ENCODE results near the gene PAX6. TPM values are rescaled to one million over a fixed set of nuclear protein-coding genes. Genes with fewer than 3 reads are reported as not detected.

Gene PAX6
- total RNA-seq, 1 experiment from 2014 or later = 3.3 TPM

DNA sequence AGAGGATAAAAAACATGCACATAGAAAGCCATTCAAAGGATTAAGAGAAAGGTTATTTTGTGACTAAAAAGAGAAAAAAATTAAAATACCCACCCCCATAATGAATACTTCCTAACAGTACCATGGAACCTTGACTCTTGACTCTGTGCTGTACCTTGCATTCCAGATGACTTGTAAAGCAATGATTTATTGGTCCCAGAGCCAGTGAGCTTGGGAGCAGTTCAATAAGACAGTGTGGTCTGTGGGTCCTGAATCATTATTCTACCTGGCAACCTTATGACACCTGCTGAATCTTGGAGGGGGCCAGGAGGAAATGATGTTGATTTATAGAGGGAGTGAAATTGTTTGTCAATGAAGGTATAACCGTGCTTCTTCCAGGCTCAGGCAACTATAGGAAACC, 34.2 kb upstream of the PAX6 start:
- POLR2A ChIA-PET = no interaction called here
- CTCF ChIA-PET = interaction anchor here (0.7 to 1.5 kb wide), 2 partner anchors 26 to 113 kb away, joined by 4 to 5 read pairs; no protein-coding TSS in a partner anchor
- no peak for ATAC-seq
- H3K9me3 Mint-ChIP-seq = no peaks in the 10 kb centered on the region
- no peaks in the 10 kb centered on the region for H3K36me3 Mint-ChIP-seq
- H3K4me3 Mint-ChIP-seq = no peak overlapping the region
- no peak overlapping the region for H3K27ac Mint-ChIP-seq
- H3K4me1 Mint-ChIP-seq = peaks cover 21% of the 10 kb centered on the region
- no peak for DNase-seq (ENCODE audit: low spot score)
- no peak for TF ChIP-seq OVOL2 (CRISPR knock-in tag; IDR thresholded peaks at IDR 0.05; ENCODE audit: borderline replicate concordance)
- TF ChIP-seq SMAD4 (CRISPR knock-in tag; IDR thresholded peaks at IDR 0.05) = no peak
- H3K27me3 Mint-ChIP-seq (ENCODE audit: low read depth) = no peaks in the 10 kb centered on the region; the same call in 1 of the 2 replicates

DNA sequence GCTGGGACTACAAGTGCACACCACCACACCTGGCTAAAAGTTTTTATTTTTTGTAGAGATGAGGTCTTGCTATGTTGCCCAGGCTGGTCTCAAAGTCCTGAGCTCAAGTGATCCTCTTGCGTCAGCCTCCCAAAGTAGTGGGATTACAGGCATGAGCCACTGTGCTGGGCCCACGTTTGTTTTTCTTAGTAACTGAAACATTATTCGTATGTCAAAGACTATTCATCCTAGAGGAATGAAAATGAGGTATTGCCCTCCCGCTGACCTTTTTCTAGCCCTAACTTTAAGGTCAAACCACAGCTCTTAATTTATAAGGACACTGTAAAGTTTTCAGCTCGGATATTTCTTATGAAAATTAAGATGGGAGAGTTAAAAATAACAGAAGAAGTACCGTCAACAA, 33.2 kb upstream of the PAX6 start:
- Mint-ChIP-seq H3K4me1 (peaks cover 14% of the 10 kb centered on the region), H3K27me3 (ENCODE audit: low read depth) (peaks cover 3% of the 10 kb centered on the region; the same call in 1 of the 2 replicates), H3K4me3 (no peak overlapping the region), H3K9me3 (no peaks in the 10 kb centered on the region), H3K36me3 (no peaks in the 10 kb centered on the region), H3K27ac (no peak overlapping the region)
- TF ChIP-seq, protein P1, sequence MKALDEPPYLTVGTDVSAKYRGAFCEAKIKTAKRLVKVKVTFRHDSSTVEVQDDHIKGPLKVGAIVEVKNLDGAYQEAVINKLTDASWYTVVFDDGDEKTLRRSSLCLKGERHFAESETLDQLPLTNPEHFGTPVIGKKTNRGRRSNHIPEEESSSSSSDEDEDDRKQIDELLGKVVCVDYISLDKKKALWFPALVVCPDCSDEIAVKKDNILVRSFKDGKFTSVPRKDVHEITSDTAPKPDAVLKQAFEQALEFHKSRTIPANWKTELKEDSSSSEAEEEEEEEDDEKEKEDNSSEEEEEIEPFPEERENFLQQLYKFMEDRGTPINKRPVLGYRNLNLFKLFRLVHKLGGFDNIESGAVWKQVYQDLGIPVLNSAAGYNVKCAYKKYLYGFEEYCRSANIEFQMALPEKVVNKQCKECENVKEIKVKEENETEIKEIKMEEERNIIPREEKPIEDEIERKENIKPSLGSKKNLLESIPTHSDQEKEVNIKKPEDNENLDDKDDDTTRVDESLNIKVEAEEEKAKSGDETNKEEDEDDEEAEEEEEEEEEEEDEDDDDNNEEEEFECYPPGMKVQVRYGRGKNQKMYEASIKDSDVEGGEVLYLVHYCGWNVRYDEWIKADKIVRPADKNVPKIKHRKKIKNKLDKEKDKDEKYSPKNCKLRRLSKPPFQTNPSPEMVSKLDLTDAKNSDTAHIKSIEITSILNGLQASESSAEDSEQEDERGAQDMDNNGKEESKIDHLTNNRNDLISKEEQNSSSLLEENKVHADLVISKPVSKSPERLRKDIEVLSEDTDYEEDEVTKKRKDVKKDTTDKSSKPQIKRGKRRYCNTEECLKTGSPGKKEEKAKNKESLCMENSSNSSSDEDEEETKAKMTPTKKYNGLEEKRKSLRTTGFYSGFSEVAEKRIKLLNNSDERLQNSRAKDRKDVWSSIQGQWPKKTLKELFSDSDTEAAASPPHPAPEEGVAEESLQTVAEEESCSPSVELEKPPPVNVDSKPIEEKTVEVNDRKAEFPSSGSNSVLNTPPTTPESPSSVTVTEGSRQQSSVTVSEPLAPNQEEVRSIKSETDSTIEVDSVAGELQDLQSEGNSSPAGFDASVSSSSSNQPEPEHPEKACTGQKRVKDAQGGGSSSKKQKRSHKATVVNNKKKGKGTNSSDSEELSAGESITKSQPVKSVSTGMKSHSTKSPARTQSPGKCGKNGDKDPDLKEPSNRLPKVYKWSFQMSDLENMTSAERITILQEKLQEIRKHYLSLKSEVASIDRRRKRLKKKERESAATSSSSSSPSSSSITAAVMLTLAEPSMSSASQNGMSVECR (CRISPR knock-in tag; IDR thresholded peaks at IDR 0.05; ENCODE audit: borderline replicate concordance) = no peak
- TF ChIP-seq SMAD4 (CRISPR knock-in tag; IDR thresholded peaks at IDR 0.05) (no peak), FOXK1 (CRISPR knock-in tag; IDR thresholded peaks at IDR 0.05) (no peak), ESRRA (CRISPR knock-in tag; IDR thresholded peaks at IDR 0.05; ENCODE audit: borderline replicate concordance) (no peak), ZSCAN18 (CRISPR knock-in tag; IDR thresholded peaks at IDR 0.05) (no peak)
- TF ChIP-seq, protein P2, sequence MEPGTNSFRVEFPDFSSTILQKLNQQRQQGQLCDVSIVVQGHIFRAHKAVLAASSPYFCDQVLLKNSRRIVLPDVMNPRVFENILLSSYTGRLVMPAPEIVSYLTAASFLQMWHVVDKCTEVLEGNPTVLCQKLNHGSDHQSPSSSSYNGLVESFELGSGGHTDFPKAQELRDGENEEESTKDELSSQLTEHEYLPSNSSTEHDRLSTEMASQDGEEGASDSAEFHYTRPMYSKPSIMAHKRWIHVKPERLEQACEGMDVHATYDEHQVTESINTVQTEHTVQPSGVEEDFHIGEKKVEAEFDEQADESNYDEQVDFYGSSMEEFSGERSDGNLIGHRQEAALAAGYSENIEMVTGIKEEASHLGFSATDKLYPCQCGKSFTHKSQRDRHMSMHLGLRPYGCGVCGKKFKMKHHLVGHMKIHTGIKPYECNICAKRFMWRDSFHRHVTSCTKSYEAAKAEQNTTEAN (CRISPR knock-in tag; IDR thresholded peaks at IDR 0.05) = no peak
- TF ChIP-seq, protein P3, sequence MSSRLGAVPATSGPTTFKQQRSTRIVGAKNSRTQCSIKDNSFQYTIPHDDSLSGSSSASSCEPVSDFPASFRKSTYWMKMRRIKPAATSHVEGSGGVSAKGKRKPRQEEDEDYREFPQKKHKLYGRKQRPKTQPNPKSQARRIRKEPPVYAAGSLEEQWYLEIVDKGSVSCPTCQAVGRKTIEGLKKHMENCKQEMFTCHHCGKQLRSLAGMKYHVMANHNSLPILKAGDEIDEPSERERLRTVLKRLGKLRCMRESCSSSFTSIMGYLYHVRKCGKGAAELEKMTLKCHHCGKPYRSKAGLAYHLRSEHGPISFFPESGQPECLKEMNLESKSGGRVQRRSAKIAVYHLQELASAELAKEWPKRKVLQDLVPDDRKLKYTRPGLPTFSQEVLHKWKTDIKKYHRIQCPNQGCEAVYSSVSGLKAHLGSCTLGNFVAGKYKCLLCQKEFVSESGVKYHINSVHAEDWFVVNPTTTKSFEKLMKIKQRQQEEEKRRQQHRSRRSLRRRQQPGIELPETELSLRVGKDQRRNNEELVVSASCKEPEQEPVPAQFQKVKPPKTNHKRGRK (CRISPR knock-in tag; IDR thresholded peaks at IDR 0.05; ENCODE audit: borderline replicate concordance) = no peak
- TF ChIP-seq, protein P4, sequence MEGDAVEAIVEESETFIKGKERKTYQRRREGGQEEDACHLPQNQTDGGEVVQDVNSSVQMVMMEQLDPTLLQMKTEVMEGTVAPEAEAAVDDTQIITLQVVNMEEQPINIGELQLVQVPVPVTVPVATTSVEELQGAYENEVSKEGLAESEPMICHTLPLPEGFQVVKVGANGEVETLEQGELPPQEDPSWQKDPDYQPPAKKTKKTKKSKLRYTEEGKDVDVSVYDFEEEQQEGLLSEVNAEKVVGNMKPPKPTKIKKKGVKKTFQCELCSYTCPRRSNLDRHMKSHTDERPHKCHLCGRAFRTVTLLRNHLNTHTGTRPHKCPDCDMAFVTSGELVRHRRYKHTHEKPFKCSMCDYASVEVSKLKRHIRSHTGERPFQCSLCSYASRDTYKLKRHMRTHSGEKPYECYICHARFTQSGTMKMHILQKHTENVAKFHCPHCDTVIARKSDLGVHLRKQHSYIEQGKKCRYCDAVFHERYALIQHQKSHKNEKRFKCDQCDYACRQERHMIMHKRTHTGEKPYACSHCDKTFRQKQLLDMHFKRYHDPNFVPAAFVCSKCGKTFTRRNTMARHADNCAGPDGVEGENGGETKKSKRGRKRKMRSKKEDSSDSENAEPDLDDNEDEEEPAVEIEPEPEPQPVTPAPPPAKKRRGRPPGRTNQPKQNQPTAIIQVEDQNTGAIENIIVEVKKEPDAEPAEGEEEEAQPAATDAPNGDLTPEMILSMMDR (IDR thresholded peaks at IDR 0.05) = no peak
- POLR2A ChIA-PET = no interaction called here
- DNase-seq (ENCODE audit: low spot score) (no peak), ATAC-seq (no peak)
- CTCF ChIA-PET = interaction anchor here (1.3 to 1.5 kb wide), 2 partner anchors 10 to 114 kb away, joined by 5 to 6 read pairs; no protein-coding TSS in a partner anchor

GRCh38 chr11:31841435-31841834, 30.3 kb upstream of the PAX6 start:
- Mint-ChIP-seq H3K27me3 (ENCODE audit: low read depth) (peaks cover 3% of the 10 kb centered on the region; the same call in 1 of the 2 replicates), H3K36me3 (no peaks in the 10 kb centered on the region), H3K27ac (no peak overlapping the region), H3K4me3 (no peak overlapping the region), H3K4me1 (no peaks in the 10 kb centered on the region), H3K9me3 (no peaks in the 10 kb centered on the region)
- no peak for DNase-seq (ENCODE audit: low spot score)
- TF ChIP-seq AFF4 (CRISPR knock-in tag; IDR thresholded peaks at IDR 0.05; ENCODE audit: borderline replicate concordance) = no peak
- TF ChIP-seq HMGA2 (CRISPR knock-in tag; IDR thresholded peaks at IDR 0.05) = no peak
- no peak for TF ChIP-seq PRRX2 (CRISPR knock-in tag; IDR thresholded peaks at IDR 0.05)
- ChIA-PET POLR2A (no interaction called here), CTCF (no interaction called here)
- ATAC-seq = no peak

Data from WTC11 (cell line).